DOHH2 (cell line): Measurements from ENCODE around the gene NT5DC3.

Source experiments
- EZH2phosphoT487 ChIP-seq: fragments of 200-600 bp; sonication (generic); IDR thresholded peaks from 2 replicates; pipeline ENCODE4 v1.6.1; 2017; ENCODE audit warnings: borderline replicate concordance, mild to moderate bottlenecking, antibody characterized with exemption, low read length, moderate library complexity, mixed read lengths
- TF ChIP-seq, protein P1 (sequence below): fragments of 200-600 bp; sonication (generic); IDR thresholded peaks from one replicate; pipeline ENCODE4 v1.5.1; 2014; ENCODE audit warnings: antibody characterized with exemption, mild to moderate bottlenecking, low read depth, low read length; ENCODE audit not compliant: poor library complexity, severe bottlenecking

DNA sequence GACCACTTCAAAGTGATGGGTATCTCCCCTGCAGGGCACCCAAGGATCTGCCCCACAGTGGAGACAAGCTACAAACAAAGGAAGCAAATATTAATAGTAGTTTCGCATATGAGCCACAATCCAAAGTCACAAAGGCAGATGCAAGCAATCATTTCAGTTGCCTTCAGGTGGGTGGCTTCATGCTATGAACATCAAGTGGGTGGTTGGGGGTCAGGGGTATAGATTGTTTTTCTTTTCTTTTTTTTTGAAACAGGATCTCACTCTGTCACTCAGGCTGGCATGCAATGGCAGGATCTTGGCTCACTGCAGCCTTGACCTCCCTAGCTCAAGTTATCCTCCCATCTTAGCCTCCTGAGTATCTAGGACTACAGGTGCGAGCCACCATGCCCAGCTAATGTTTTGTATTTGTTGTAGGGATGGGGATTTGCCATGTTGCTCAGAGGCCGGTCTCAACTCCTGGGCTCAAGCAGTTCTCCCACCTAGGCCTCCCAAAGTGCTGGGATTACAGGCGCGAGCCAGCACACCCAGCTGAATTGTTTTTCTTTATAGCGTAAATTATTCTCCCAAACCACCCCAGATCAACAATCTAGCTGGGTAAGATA is 13.4 kb upstream of the NT5DC3 start:
- no peak for TF ChIP-seq EZH2phosphoT487
- TF ChIP-seq, protein P1, sequence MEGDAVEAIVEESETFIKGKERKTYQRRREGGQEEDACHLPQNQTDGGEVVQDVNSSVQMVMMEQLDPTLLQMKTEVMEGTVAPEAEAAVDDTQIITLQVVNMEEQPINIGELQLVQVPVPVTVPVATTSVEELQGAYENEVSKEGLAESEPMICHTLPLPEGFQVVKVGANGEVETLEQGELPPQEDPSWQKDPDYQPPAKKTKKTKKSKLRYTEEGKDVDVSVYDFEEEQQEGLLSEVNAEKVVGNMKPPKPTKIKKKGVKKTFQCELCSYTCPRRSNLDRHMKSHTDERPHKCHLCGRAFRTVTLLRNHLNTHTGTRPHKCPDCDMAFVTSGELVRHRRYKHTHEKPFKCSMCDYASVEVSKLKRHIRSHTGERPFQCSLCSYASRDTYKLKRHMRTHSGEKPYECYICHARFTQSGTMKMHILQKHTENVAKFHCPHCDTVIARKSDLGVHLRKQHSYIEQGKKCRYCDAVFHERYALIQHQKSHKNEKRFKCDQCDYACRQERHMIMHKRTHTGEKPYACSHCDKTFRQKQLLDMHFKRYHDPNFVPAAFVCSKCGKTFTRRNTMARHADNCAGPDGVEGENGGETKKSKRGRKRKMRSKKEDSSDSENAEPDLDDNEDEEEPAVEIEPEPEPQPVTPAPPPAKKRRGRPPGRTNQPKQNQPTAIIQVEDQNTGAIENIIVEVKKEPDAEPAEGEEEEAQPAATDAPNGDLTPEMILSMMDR: no peak
